DMS79 treated with DMSO at 0.1 percent for 48 hours (cell line): ENCODE measurements around the gene TRIM36.
A peak's percentile ranks its signal among the peaks of the same experiment; 100 is the strongest.

Experiments
- DNase-seq: peaks from one replicate; lab custom pipeline; 2025; lab: John Stamatoyannopoulos, UW

TRIM36 gene

GRCh38 chr5:115165790-115166189 is 3.9 kb downstream of the TRIM36 start:
- DNase-seq = no peak

- DNase-seq = no peak
Measured at GRCh38 chr5:115160975-115161475, 8.7 kb downstream of the TRIM36 start.

- no peak for DNase-seq
Measured at GRCh38 chr5:115151208-115151805, 18.4 kb downstream of the TRIM36 start.

DNA sequence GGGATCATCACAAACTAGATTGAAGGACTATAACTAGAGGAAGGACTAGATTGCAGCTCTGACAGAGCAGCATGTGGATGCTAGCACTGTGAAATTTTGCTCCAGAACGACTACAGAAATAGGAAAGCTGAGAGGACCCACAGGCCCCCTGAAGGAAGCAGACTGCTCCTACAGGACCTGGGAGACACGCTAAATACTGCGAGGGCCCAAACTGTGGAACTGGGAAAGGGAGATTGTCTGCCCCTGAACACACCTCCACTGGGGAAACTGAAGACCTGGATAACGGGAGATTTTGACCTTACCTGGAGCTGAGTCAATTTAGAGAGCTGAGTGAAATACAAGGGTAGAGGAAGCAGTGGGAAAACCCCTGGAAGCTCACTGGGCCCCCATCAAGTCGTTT is 19.2 kb downstream of the TRIM36 start:
- DNase-seq = no peak

GRCh38 chr5:115147052-115147451 is 22.7 kb downstream of the TRIM36 start:
- no peak for DNase-seq

- DNase-seq = no peak
Measured at GRCh38 chr5:115136294-115136693, 33.4 kb downstream of the TRIM36 start.

- no peak for DNase-seq
Measured at GRCh38 chr5:115132465-115132864, 37.2 kb downstream of the TRIM36 start.

DNA sequence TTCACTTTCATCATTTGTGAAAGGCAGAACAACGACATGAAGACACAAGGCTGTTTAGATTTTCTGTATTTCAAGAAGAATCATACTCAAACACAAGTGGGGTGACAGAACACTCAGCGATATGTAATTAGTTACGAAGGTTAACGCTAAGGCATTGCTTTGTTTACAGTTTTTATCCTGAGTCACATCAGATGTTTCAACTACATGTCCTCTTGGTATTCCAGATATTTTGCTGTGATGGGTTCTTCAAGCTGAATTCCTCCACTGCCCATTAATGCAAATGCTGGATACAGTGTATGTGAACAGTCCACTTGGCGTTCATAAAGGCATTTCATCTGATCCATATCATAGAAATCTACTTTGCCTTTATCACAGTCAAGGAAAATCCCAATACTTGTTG is 43.4 kb downstream of the TRIM36 start:
- DNase-seq = no peak

DNA sequence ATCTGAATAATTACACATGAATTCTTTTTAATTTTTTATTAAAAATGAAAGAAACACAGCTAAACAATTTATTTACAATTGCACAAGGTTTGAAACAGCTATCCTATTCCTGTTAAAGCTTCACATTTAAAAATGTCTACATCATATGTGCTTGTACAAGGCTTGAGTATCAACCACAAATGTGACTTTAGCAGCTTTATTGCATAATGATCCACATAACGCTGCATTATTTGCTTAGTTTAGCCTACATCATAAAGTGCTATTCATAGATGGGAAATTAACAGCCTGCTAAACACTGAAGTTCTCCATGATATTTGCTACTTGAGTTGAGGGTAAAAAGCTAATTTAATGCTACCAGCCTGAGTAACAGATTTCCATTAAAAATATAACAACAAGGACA is 45.0 kb downstream of the TRIM36 start:
- no peak for DNase-seq

DNA sequence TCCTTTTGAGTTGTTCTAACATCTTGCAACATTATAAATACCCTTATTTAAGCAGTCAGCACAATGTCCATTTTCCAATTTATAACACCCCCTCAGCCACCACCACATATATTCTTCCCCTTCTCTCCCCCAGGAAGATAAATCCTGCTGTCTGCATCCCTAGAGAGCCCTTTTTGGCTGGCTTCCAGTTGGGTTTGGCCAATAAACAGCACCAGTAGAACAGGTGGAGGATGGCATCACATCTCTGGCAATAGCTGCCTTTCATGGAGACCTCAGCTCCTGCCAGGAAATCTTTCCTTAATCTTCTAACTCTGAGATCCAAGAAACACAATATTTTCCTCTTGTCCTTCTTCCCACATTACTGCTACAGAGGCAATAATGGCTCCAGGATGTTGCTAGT is 53.7 kb downstream of the TRIM36 start:
- DNase-seq = no peak

- no peak for DNase-seq
Measured at GRCh38 chr5:115109840-115110239, 59.9 kb downstream of the TRIM36 start.

GRCh38 chr5:115109356-115109755 is 60.4 kb downstream of the TRIM36 start:
- no peak for DNase-seq

DNA sequence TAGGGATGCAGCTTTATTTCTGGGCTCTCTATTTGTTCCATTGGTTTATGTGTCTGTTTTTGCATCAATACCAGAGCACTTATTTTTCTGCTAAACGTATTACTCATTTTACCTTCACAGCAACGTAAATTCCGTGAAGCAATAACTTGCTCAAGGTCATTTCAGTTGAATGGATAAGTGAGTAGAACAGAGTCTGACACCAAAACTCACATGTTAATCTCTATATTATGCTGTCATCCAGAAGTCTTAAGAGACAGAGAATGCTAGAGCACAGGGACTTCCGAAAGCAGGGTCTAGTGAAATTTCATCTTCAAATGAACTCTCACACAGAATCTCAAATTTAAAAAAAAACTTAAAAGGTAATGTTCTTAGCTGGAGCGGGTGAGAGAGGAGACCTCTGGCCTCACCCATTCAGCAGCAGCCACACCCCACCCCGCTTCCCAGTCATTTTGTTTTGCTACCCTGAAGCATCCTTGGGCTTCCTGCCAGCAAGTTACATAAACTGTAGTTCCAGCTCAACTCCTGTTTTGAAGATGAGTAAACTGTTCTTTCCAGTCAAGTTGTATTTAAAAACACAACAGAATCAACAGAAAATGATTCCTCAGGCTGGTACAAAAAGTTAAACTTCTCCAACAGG is 69.3 kb downstream of the TRIM36 start:
- DNase-seq = no peak

- DNase-seq = no peak
Measured at GRCh38 chr5:115098041-115098702, 71.5 kb downstream of the TRIM36 start.

DNA sequence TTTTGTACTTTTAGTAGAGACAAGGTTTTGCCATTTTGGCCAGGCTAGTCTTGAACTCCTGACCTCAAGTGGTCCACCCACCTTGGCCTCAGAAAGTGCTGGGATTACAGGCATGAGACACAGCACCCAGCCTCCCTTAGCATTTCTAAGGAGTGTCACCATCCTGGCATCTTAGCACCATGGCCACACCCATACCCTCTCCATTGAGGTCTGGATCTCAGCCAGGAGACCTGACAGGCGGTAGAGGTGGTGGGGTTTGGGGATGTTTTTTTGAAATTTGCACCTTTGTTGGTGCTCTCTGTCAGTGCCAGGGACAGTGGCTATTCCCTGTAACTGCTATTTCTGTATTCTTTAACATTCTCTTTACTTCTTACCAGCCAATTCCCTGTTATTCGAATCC is 72.5 kb downstream of the TRIM36 start:
- no peak for DNase-seq

DNA sequence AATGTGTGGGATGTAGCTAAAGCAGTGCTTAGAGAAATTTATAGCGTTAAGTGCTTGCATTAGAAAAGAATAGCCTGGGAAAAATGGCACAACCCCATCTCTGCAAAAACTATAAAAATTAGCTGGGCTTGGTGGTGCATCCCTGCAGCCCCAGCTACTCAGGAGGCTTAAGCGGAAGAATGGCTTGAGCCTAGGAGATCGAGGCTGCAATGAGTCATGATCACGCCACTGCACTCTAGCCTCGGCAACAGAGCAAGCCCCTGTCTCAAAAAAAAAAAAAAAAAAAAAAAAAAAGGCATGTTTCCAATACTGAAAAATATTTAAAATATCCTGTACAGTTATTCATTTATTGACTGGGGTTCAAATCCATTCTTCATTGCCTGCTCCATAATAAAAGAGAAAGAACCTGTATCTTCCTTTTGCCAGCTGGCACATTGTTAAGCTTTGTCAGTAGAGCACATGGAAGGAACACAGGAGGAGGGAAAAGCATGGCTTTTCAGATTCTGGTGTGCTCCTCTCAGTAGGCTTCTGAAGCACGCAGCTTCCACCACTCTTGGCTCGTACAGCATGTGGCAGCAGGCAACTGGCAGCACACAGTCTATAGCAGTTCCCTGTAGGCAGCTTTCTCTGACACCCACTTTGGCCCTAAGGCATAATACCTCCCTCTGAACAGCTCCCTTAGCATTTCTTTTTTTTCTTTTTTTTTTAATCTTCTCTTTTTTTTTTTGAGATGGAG is 73.5 kb downstream of the TRIM36 start:
- no peak for DNase-seq

- DNase-seq = no peak
Measured at GRCh38 chr5:115087951-115088350, 81.8 kb downstream of the TRIM36 start.

DNA sequence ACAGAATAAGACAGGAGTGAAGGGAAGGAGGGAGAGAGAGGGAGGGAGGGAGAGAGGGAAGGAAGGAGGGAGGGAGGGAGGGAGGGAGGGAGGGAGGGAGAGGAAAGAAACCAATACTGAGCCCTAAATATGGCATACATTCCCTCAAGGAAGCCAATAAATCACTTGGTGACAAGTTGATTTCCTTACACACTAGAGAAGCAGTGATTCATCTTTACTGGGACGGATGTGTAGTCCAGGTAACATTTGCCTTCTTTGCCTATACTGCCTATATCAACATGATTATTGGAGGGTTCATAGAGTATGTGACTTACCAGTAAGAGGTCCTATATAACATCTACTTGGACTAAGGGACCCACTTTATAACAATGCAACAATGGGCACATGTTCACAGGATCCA is 83.2 kb downstream of the TRIM36 start:
- DNase-seq = no peak

GRCh38 chr5:115084246-115084793 is 85.4 kb downstream of the TRIM36 start:
- DNase-seq = no peak

- DNase-seq = peak; percentile 3
Measured at GRCh38 chr5:115079924-115080623, 89.6 kb downstream of the TRIM36 start.
